DMS153 treated with DMSO at 0.1 percent for 48 hours (cell line): ENCODE results near the gene TAF1C.

Experiments
- DNase-seq: peaks from one replicate; lab custom pipeline; 2025; ENCODE audit not compliant: unreplicated experiment; lab: John Stamatoyannopoulos, UW

Gene TAF1C

DNA sequence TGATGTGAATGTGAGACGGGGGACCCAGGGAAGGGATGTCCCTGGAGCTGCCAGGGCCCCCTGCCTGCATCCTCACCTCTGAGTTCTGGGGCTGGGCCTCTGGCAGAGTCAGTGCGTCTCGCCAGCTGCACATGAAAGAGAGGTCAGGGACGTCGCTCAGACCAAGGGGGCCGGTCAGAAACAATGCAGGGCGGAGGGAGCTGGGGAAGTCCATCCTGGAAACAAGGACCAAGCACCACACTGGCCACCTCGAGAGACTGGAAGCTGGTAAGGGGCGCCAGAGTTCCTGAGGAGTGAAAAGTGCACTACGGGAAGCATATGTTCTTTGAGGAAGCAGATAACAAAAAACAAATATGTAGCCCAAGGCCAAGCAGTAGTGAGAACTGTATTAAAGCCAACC is 2.1 kb downstream of the TAF1C start:
- no peak for DNase-seq

DNA sequence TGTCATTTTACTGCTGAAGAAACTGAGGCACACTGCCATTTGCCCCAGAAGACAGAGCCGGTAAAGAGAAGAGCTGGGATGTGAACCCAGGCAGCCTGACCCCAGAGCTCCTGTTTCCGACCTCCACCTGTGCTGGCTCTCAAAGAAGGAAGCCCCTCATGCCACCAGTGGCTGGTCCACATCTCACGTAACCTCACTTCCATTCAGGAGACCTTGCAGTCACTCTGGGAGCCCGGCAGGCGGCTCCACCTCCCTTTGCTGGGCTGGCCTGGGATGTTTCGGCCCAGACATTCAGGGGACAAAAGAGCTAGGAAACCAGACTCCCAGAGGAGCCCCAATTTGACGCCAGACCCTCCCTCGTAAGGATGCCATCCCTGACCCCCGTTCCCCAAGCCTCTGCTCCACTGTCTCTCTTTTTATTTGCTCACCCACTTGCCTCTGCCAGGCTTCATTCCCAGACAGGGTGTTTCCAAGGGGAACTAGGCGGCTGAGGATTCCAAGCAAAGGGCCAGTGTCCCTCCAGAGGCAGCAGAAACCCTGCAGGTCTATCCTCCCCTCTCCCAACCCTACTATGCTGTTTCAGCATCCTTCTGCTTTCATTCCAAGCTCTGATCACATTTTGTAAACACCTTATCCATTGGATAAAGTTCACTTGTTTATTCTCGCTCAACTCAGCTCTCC is 2.8 kb downstream of the TAF1C start:
- no peak for DNase-seq

- DNase-seq = no peak
Observed at GRCh38 chr16:84183572-84183875, 3.3 kb downstream of the TAF1C start.

- no peak for DNase-seq
Observed at GRCh38 chr16:84182680-84183571, 3.9 kb downstream of the TAF1C start.

DNA sequence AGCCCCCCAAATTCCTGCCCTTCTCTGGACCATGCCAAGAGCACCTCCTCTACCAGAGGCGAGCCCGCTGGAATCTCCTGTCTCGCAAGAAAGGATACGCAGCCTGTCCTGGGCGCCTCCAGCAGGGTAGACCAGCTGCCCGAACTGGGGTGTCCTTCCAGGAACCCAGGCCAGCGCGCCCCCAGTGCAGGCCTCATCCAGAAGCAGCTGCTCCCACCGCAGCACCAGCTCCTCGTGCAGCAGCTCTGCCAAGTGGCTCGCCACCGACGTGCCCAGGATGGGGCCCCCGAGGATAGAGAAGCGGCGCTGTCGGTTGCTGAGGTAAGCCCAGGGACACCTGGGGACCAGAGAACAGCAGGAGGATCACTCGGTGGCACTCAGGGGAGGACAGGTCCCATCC is 4.8 kb downstream of the TAF1C start:
- no peak for DNase-seq

- no peak for DNase-seq
Observed at GRCh38 chr16:84181144-84181915, 5.5 kb downstream of the TAF1C start.

GRCh38 chr16:84180519-84181140 is 6.2 kb downstream of the TAF1C start:
- no peak for DNase-seq

GRCh38 chr16:84179612-84180320 is 7.1 kb downstream of the TAF1C start:
- DNase-seq = no peak

GRCh38 chr16:84178892-84179611 is 7.8 kb downstream of the TAF1C start:
- DNase-seq = no peak

- DNase-seq = no peak
Observed at GRCh38 chr16:84178146-84178765, 8.6 kb downstream of the TAF1C start.

DNA sequence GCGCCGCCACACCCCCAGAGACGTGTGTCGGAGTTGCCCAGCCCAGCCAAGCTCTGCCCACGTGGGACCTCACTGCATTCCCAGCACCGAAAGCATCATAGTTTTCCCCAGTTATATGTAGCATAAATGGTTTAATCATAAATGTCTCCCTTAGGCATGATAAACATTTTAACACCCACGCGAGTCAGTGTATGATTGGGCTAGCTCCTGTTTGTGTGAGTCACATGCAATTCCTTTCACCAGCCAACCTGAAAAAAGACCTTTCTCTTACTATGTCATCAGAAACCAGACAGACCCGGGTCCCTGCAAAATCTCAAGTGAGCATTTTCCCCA is 9.2 kb downstream of the TAF1C start:
- no peak for DNase-seq

- no peak for DNase-seq
Observed at GRCh38 chr16:84176192-84177053, 10.4 kb downstream of the TAF1C start.

- peak; percentile 47 for DNase-seq
Observed at GRCh38 chr16:84175350-84176081, 11.3 kb downstream of the TAF1C start.

DNA sequence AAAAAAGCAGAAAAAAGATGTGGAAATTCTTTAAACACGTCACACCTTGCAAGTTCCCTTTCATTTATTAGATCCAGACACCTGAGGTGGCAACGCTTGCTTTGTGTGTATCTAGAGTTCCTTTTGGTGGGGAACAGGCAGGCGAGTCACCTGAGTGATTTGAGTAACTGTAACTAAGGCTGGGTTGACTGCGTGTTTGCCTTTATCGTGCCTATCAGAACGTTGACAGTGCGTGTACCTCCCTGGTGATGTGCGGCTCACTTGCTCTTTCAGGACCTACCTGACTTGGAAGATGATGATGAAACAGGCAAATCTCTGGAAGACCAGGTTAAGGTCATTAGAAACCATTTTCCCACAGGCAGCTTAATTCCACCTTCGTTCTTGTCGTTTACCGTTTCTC is 12.5 kb downstream of the TAF1C start:
- no peak for DNase-seq

- no peak for DNase-seq
Observed at GRCh38 chr16:84169765-84170310, 17.0 kb downstream of the TAF1C start.

DNA sequence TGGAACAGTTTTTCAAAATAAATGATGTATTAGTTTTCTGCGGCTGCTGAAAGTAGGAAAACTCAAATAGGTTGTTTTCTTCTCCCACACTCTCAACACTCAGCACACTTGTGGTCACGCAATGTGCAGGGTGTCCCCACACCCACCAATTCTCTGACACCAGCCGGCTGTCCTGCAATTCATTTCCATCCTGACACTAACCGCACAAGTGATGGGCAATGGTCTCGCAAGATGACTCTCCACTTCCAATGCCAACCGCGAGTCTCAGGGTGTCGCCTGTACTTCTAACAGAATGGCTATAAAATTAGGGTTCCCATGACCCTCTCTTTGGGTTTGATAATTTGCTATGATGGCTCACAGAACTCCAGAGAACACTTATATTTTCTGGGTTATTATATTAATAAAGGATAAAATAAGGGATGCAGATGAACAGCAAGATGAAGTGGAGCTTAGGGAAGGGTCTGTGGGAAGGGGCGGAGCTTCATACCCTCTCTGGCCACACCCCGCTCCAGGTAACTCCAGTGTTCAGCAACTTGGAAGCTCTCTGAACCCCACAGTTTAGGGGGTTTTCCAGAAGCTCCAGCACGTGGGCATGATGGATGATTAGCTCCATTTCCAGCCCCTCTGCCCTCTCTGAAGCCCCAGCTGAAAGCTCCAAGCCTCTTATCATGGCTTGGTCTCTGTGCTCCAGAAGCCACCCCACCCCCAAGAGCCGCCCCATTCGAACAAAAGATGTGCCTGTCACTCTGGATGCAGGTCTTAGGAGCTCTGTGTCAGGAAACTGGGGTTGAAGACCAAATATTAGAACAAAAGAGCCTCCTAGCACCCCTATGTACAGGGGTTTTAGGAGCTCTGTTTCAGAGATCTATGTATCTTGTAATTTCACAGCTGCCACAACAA is 19.8 kb downstream of the TAF1C start:
- DNase-seq = no peak

GRCh38 chr16:84165746-84166145 is 21.1 kb downstream of the TAF1C start:
- no peak for DNase-seq
